Left renal pelvis (tissue), 4 donors: ENCODE measurements around the gene RPL15. TPM values are rescaled to one million over a fixed set of nuclear protein-coding genes. Genes with fewer than 3 reads are reported as not detected.

ENCODE experiments used
- DNase-seq, 4 donors: peaks; one replicate each; pipeline ENCODE4 v3.0.0-alpha.2; 2013; ENCODE audit warnings: low read depth in 4 of 4, low spot score in 3 of 4
- polyA plus RNA-seq, 4 donors: library from polyadenylated mRNA; unstranded; fragments of 120-200 nt; gene quantifications; one replicate each; pipeline ENCODE4 v1.2.1, GENCODE V29; 2013; ENCODE audit not compliant: insufficient read length in 4 of 4

RPL15 gene
- polyA plus RNA-seq, 4 donors = 2,072 to 2,492 (median 2,223) TPM

GRCh38 chr3:23926246-23926645, 9.3 kb downstream of the RPL15 start:
- DNase-seq = no peak

GRCh38 chr3:23926736-23927135, 9.8 kb downstream of the RPL15 start:
- no peak for DNase-seq

- no peak for DNase-seq
Observed at GRCh38 chr3:23928524-23928923, 11.6 kb downstream of the RPL15 start.

DNA sequence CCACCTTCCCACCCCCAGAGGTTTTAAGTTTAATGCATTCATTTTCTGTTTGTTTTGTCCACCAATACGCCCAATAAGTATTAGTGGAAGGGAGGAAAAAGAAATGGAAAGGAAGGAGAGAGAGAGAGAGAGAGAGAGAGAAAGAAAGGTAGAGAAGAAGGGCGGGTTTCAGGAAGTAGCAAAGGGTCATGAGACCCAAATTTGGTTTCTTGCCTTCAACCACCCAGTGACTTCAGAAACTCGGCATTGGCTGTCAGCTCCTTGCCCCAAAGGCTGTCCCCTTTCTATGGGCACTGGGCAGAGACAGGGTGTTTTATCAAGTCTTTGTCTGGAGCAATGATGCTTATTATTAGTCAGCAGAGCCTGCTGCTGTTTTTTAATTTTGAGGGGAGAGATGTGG, 14.7 kb downstream of the RPL15 start:
- no peak for DNase-seq

DNA sequence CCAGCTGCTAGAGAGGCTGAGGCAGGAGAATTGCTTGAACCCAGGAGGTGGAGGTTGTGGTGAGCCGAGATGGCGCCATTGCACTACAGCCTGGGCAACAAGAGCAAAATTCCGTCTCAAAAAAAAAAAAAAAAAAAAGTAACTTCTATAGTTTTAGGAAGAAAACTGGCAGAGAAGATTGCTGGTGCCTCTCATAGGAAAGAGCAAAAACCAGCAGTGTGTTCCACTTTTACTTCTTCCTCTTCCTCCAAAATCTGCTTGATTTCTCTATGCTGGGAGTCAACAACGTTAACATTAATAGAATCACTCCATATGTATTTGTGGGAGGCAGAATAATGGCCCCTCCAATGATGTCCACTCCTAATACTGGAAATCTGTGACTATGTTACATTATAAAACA, 15.6 kb downstream of the RPL15 start:
- no peak for DNase-seq

DNA sequence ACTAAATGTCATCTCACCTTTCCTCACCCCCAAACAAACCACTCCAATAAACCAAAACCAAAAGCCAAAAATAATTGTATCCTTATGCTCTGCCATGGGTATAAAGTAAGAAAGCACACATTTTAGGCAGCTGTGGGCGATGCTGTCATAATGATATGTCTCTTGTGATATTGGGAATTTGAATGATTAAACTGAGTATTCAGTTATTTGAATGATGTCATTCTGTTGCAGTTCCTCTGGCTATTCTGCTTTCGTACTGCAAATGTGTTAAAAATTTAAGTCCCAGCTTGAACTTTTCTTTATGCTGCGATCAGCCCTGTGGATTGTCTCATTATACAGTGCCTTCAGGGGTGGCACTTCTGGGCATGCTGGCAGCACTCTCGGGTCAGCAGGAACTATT, 17.3 kb downstream of the RPL15 start:
- no peak for DNase-seq

DNA sequence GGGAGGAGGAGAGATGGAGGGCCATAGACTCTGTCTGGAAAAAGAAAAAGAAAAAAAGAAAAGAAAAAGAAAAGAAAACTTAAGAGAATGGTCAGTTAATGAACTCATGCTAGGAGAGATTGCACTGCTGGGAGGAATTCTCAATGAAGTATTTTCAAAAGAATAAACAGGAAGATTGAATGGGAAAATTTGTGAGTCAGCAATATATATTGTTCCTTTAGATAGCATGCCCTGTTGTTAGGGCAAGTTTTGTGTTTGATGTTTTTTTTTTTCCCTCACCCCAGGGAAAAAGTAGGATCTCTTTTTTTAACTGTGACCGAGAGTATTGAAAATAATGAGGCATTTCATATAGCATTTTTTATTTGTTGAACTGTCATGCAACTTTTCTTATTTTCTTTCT, 20.4 kb downstream of the RPL15 start:
- DNase-seq = no peak

- no peak for DNase-seq
Observed at GRCh38 chr3:23938688-23939087, 21.8 kb downstream of the RPL15 start.

- no peak for DNase-seq
Observed at GRCh38 chr3:23940775-23941174, 23.8 kb downstream of the RPL15 start.

GRCh38 chr3:23941440-23941839, 24.5 kb downstream of the RPL15 start:
- DNase-seq = no peak

- DNase-seq = no peak
Observed at GRCh38 chr3:23942546-23942945, 25.6 kb downstream of the RPL15 start.

- DNase-seq = no peak
Observed at GRCh38 chr3:23944007-23944783, 27.3 kb downstream of the RPL15 start.

GRCh38 chr3:23944861-23945662, 28.1 kb downstream of the RPL15 start, which contains the start of gene NR1D2:
Gene NR1D2 (plus strand): TSS chr3:23945286. CDS start chr3:23945579, 293 bp downstream.
- DNase-seq = peak in 2 of 4 donors; percentile 56 to 67

- DNase-seq = no peak
Observed at GRCh38 chr3:23945663-23945912, 28.7 kb downstream of the RPL15 start.

DNA sequence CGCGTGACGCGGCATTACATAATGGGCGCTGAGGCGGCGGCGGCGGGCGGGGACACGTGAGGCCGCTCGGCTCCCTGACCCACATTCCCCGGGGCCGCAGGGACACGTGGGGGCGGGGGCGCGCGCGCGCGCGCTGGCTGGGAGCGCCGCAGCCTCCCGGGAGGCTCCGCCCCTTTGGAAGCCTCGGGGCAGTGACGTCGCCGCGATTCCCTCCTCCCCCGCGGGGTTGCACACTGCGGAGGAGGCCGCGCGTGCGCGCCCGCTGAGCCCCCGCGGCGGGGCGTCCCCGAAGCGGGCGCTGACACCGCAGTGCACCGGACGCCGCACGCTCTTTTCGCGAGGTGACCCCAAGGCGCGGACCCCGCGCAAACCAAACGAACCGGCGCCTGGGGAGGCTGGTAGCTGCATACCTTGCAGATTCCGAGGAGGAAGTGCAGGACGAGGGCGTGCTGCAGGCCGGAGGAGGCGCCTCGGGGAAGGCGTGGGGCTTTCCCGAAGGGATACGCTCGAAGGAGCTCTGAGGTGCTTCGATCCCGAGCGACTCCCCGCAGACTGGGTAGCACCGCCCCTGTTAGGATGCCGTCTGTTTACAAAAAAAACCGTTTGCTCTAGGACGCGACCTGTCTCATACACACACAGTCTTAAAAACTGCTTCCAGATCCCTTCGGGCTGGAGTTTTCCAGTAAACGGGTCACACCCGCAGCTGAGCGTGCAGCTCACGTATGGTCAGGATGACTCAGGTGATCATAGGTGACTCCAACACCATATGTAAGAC, 29.2 kb downstream of the RPL15 start:
- DNase-seq = peak; percentile 88 to 93 (median 92)

DNA sequence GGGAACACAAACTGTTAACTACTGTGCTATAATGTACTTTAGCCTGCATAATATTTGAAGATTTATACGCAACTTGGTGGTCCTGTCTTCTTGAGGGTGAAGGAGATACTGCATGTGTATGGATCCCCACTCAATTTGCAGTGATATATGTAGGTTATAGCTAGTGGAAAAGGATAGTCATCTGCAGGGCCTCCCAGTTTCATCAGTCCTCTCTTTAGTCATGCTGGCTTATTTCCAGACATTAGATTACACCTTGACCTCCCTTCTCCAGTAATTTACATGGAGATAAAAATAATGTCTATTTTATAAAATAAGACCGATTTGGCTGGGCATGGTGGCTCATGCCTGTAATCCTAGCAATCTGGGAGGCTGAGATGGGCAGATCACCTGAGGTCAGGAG, 31.8 kb downstream of the RPL15 start:
- no peak for DNase-seq

- DNase-seq = no peak
Observed at GRCh38 chr3:23949784-23950183, 32.9 kb downstream of the RPL15 start.

DNA sequence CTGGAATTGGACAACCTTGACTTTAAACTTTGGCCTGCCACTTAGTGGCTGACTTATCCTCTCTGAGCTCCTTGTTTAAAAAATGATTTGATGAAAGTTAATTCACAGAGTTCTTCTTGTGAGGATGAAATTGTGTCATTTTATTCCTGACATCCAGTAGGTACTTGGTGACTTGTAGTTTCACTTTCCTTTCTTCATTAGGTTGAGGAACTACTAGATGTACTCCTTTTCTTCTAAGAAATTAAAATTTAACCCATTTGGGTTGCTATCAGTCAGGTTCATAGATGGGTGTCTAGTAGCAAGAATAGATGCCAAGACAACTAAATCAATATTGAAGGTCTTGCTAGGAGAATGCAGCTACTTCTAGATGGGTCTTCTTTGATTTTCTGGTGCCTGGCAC, 33.4 kb downstream of the RPL15 start:
- DNase-seq = no peak

DNA sequence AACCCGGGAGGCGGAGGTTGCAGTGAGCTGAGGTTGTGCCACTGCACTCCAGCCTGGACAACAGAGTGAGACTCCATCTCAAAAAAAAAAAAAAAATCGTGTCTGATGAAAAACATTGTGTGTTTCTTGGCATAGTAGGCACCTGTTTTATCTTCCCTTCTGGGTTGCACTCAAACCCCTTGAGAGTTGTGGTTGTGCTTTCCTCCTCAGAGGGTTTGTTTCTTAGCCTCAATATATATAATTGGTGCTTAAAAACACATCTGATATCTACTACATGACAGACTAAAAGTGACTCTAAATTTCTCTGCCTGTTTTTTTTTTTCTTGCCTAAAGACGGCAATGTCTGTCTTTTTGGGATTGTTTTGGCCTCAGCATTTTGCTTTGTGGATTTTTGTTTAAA, 35.7 kb downstream of the RPL15 start:
- no peak for DNase-seq

- no peak for DNase-seq
Observed at GRCh38 chr3:23953523-23953922, 36.6 kb downstream of the RPL15 start.

GRCh38 chr3:23954144-23954543, 37.2 kb downstream of the RPL15 start:
- no peak for DNase-seq
